Endothelial cell of umbilical vein (primary cell): ENCODE data around the gene JAZF1. TPM values are rescaled to one million over a fixed set of nuclear protein-coding genes. Genes with fewer than 3 reads are reported as not detected.

Experiments used
- BruUV-seq: library from RNA; stranded (reverse); fragments of 400-500 nt; replicated peaks from 2 replicates; lab custom pipeline; 2021; lab: Mats Ljungman, UMichigan
- CTCF ChIA-PET: fragments of 300-600, 350-600 bp; sonication (Branson Sonifier 250); formaldehyde crosslinking; loops from one replicate; lab custom pipeline; 2021; ENCODE audit warnings: antibody characterized with exemption, inconsistent platforms; lab: Charles Lee
- POLR2A ChIA-PET: fragments of 300-600, 350-600 bp; sonication (Branson Sonifier 250); formaldehyde crosslinking; loops from one replicate; lab custom pipeline; 2021; ENCODE audit warnings: antibody characterized with exemption, inconsistent platforms; lab: Charles Lee
- DNase-seq: peaks from one replicate; pipeline ENCODE4 v3.0.0-alpha.2; 2011; ENCODE audit warnings: low read depth, low spot score
- FAIRE-seq: peaks from 2 replicates; lab custom pipeline; 2011; peaks lifted over from hg19 to GRCh38; lab: Jason Lieb, UNC
- H2AFZ ChIP-seq: 2 replicates; pipeline ENCODE4 v1.6.0; 2012; ENCODE audit warnings: low read depth, low read length, control low read depth, inconsistent platforms
- H3K27ac ChIP-seq: 2 replicates; pipeline ENCODE4 v1.5.1; 2011; ENCODE audit warnings: low read depth, mild to moderate bottlenecking, control low read depth, low read length, moderate library complexity; ENCODE audit not compliant: insufficient read depth
- H3K27me3 ChIP-seq, 2 experiments: 2 replicates each; pipeline versions ENCODE4 v1.6.0 to v1.6.1; 2011; ENCODE audit warnings: low read length in 2 of 2, mixed read lengths in 1 of 2; ENCODE audit not compliant: control insufficient read depth in 2 of 2, insufficient read depth in 2 of 2
- H3K36me3 ChIP-seq, 2 experiments: 2 replicates in 1 of 2; 3 replicates in 1 of 2; pipeline ENCODE4 v1.5.1; 2011; ENCODE audit warnings: low read length in 2 of 2, mild to moderate bottlenecking in 1 of 2, moderate library complexity in 1 of 2; ENCODE audit not compliant: control insufficient read depth in 2 of 2, insufficient read depth in 2 of 2; ENCODE audit errors: extremely low read depth in 1 of 2
- H3K4me1 ChIP-seq: 3 replicates; pipeline ENCODE4 v1.5.1; 2011; ENCODE audit warnings: mild to moderate bottlenecking, low read length; ENCODE audit not compliant: control insufficient read depth, insufficient read depth; ENCODE audit errors: extremely low read depth
- H3K4me2 ChIP-seq: 2 replicates; pipeline ENCODE4 v1.6.1; 2011; ENCODE audit warnings: low read length, control low read depth, mixed read lengths; ENCODE audit not compliant: insufficient read depth
- H3K4me3 ChIP-seq, 3 experiments: fragments of 200-600 bp in 1 of 3; sonication (generic), shearing (Covaris generic) in 1 of 3; replicated peaks in 1 of 3; 2 replicates each; pipeline ENCODE4 v1.5.1; 2011 to 2016; ENCODE audit warnings: control low read depth in 3 of 3, low read length in 3 of 3, mild to moderate bottlenecking in 2 of 3, inconsistent platforms in 1 of 3, low read depth in 1 of 3, moderate library complexity in 1 of 3; ENCODE audit not compliant: insufficient read depth in 1 of 3
- H3K79me2 ChIP-seq: 2 replicates; pipeline ENCODE4 v1.6.0; 2012; ENCODE audit warnings: low read length, inconsistent platforms; ENCODE audit not compliant: control insufficient read depth, insufficient read depth
- H3K9ac ChIP-seq: replicated peaks from 2 replicates; pipeline ENCODE3; 2011; ENCODE audit warnings: low read length, control low read depth; ENCODE audit not compliant: insufficient read depth; ENCODE audit errors: extremely low read depth
- H3K9me1 ChIP-seq: replicated peaks from 3 replicates; pipeline ENCODE4 v1.6.0; 2011; ENCODE audit warnings: mild to moderate bottlenecking, low read length; ENCODE audit not compliant: control insufficient read depth, insufficient read depth; ENCODE audit errors: extremely low read depth
- H3K9me3 ChIP-seq: replicated peaks from 2 replicates; pipeline ENCODE4 v1.5.1; 2012; ENCODE audit warnings: low read length, inconsistent platforms; ENCODE audit not compliant: control insufficient read depth, insufficient read depth
- H4K20me1 ChIP-seq: replicated peaks from 2 replicates; pipeline ENCODE3; 2011; ENCODE audit warnings: mild to moderate bottlenecking, low read length; ENCODE audit not compliant: control insufficient read depth, insufficient read depth; ENCODE audit errors: extremely low read depth
- EZH2 ChIP-seq: IDR thresholded peaks from 2 replicates; pipeline ENCODE4 v1.6.1; 2012; ENCODE audit warnings: borderline replicate concordance, low read depth, mild to moderate bottlenecking, moderate library complexity, low read length, inconsistent platforms; ENCODE audit not compliant: severe bottlenecking
- FOS ChIP-seq: IDR thresholded peaks from 2 replicates; pipeline ENCODE4 v1.6.1; 2011; ENCODE audit warnings: mild to moderate bottlenecking, low read length, moderate library complexity, borderline replicate concordance; ENCODE audit not compliant: insufficient read depth
- GATA2 ChIP-seq: IDR thresholded peaks from 2 replicates; pipeline ENCODE4 v1.7.0; 2011; ENCODE audit warnings: low read depth, mild to moderate bottlenecking, moderate library complexity, mixed read lengths, low read length; ENCODE audit not compliant: insufficient read length, insufficient read depth
- JUN ChIP-seq: IDR thresholded peaks from 2 replicates; pipeline ENCODE4 v1.6.1; 2011; ENCODE audit warnings: borderline replicate concordance, low read depth; ENCODE audit not compliant: insufficient read length, insufficient read depth
- MYC ChIP-seq: IDR thresholded peaks from one replicate; pipeline ENCODE4 v1.6.1; 2011; ENCODE audit warnings: mild to moderate bottlenecking, low read depth, low read length
- POLR2A ChIP-seq: IDR thresholded peaks from 2 replicates; pipeline ENCODE4 v1.6.1; 2012; ENCODE audit warnings: low read depth, mild to moderate bottlenecking, control low read depth, low read length
- POLR2AphosphoS5 ChIP-seq: IDR thresholded peaks from 2 replicates; pipeline ENCODE4 v1.6.1; 2012; ENCODE audit warnings: low read depth, mild to moderate bottlenecking, control low read depth, low read length, moderate library complexity; ENCODE audit not compliant: insufficient read depth
- dilution Hi-C: fragments of 300-500 bp; cut with MboI; formaldehyde crosslinking; loops from one replicate; pipeline ENCODE4 v1.15.0; 2019; ENCODE audit warnings: low sequenced_read_pairs; ENCODE audit not compliant: extremely low pct_ligation_motif_present
- intact Hi-C: fragments of 100-400 bp; cut with micrococcal nuclease; formaldehyde crosslinking; loops from one replicate; pipeline ENCODE4 v1.10.0; 2022
- polyA plus RNA-seq, 4 experiments: library from polyadenylated mRNA; depleted of rRNA in 3 of 4; stranded (reverse) in 3 of 4; unstranded in 1 of 4; fragments of >200 nt; gene quantifications; 2 replicates each; pipeline versions ENCODE4 v1.2.1 to v1.2.3, GENCODE V29; 2011 to 2012; ENCODE audit warnings: missing spikeins in 1 of 4
- total RNA-seq: library from RNA; stranded (reverse); gene quantifications from 2 replicates; pipeline ENCODE4 v1.2.3, GENCODE V29; 2021
- TF ChIP-seq, protein P1 (sequence below), 2 donors: IDR thresholded peaks; 1 replicate in 1 of 2; 2 replicates in 1 of 2; pipeline ENCODE4 v1.5.1; 2011; ENCODE audit warnings: low read length in 2 of 2, mild to moderate bottlenecking in 2 of 2, moderate library complexity in 2 of 2, control low read depth in 1 of 2, inconsistent platforms in 1 of 2, low read depth in 1 of 2; ENCODE audit not compliant: insufficient read depth in 1 of 2; ENCODE audit errors: extremely low read depth in 1 of 2
- TF ChIP-seq, protein P2 (sequence below): IDR thresholded peaks from 2 replicates; pipeline ENCODE4 v1.6.1; 2011; ENCODE audit not compliant: insufficient read depth, insufficient read length

Gene JAZF1
- total and polyA plus RNA-seq, 2 donors (not counting 3 experiments of a cell fraction or from before 2014, with no cell fraction given): 2.5 to 16.9 TPM

DNA sequence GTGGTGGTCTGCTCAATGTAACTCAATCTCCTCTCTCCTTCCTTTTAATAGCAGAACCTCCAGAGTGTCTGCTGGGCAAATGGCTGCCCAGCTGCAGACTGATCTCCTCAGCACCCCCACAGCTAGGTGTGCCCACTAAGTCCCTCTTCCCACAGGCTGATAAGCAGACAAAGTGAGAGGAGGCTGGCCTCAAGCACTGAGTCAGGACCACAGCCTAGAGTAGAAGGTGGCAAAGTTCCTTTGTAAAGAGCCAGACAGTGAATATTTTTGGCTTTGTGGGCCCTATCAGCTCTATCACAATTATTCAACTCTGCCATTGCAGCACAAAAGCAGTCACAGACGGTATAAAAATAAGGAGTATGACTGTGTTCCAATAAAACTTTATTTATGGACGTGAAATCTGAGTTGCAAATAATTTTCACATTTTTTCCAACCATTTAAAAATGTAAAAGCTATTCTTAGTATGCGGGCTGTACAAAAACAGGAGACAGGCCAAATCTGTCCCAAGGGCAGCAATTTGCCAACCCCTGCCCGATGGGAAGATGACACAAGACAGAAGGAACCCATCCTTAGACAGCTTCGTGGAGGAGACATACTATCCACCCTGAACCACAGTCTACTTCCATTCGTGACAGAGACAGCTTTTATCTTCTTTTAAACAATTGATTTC lies 23.4 kb downstream of the JAZF1 start:
- Histone ChIP-seq H3K36me3 (no peaks in the 10 kb centered on the region), H3K9me3 (no peaks in the 10 kb centered on the region), H4K20me1 (no peaks in the 10 kb centered on the region), H3K4me1 (peaks cover 19% of the 10 kb centered on the region), H2AFZ (no peak overlapping the region), H3K4me2 (no peak overlapping the region), H3K4me3 (no peak overlapping the region), H3K79me2 (peaks cover 4% of the 10 kb centered on the region), H3K27ac (no peak overlapping the region), H3K9me1 (no peaks in the 10 kb centered on the region), H3K9ac (no peak overlapping the region), H3K27me3 (no peaks in the 10 kb centered on the region)
- POLR2A ChIA-PET: no interaction called here
- DNase-seq (no peak), FAIRE-seq (no peak)
- no TSS peak for BruUV-seq
- TF ChIP-seq EZH2 (no peak), JUN (no peak), POLR2A (no peak), MYC (no peak), POLR2AphosphoS5 (no peak), GATA2 (no peak), FOS (no peak)
- TF ChIP-seq, protein P1, sequence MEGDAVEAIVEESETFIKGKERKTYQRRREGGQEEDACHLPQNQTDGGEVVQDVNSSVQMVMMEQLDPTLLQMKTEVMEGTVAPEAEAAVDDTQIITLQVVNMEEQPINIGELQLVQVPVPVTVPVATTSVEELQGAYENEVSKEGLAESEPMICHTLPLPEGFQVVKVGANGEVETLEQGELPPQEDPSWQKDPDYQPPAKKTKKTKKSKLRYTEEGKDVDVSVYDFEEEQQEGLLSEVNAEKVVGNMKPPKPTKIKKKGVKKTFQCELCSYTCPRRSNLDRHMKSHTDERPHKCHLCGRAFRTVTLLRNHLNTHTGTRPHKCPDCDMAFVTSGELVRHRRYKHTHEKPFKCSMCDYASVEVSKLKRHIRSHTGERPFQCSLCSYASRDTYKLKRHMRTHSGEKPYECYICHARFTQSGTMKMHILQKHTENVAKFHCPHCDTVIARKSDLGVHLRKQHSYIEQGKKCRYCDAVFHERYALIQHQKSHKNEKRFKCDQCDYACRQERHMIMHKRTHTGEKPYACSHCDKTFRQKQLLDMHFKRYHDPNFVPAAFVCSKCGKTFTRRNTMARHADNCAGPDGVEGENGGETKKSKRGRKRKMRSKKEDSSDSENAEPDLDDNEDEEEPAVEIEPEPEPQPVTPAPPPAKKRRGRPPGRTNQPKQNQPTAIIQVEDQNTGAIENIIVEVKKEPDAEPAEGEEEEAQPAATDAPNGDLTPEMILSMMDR (IDR thresholded peaks at IDR 0.05; ENCODE audit: extremely low read depth in 1 of 2, insufficient read depth in 1 of 2, low read depth in 1 of 2, low read length in 2 of 2): no peak
- TF ChIP-seq, protein P2, sequence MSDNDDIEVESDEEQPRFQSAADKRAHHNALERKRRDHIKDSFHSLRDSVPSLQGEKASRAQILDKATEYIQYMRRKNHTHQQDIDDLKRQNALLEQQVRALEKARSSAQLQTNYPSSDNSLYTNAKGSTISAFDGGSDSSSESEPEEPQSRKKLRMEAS: no peak
- dilution Hi-C loops: no loop called here
- CTCF ChIA-PET: interaction anchor here (0.6 to 1.5 kb wide), 3 partner anchors 11 to 60 kb away, joined by 3 read pairs; no protein-coding TSS in a partner anchor
- intact Hi-C loops: no loop called here
